Loucy (cell line): Measurements from ENCODE around the gene SAMSN1.

Source experiments
- EZH2phosphoT487 ChIP-seq: fragments of 200-600 bp; IDR thresholded peaks from 2 replicates; pipeline ENCODE4 v1.6.1; 2018; ENCODE audit warnings: antibody characterized with exemption, mild to moderate bottlenecking, moderate library complexity, borderline replicate concordance
- TF ChIP-seq, protein P1 (sequence below): fragments of 200-600 bp; sonication (generic); conservative IDR thresholded peaks from 2 replicates; pipeline ENCODE4 v1.5.1; 2014; ENCODE audit warnings: mild to moderate bottlenecking, antibody characterized with exemption, low read length

DNA sequence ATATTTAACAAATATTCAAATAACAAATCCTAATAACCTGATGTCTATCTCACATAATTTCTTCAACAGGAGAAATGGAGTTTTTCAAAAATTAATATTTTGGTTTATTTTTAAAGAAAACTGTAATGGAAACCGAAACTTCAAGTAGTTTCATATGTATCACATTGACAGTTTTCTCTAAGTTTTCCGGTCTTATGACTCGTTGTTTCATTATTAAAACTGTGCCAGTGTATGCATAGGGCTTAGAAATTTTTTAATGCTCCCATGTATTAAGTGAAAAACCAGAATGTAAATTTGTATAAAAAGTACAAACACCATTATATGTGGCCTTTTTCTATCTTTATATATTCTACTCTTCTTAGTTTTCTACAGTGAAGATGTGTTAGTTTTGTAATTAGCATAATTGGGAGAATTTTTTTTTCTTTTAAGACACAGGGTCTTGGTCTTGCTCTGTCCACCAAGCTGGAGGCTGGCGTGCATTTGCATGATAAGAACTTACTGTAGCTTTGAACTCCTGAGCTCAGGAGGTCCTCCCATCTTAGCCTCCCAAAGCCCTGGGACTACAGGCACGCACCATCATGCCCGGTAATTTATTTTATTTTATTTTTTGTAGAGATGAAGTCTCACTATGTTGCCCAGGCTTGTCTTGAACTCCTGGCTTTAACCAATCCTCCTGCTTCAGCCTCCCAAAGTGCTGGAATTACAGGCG, 43.9 kb upstream of the SAMSN1 start:
- TF ChIP-seq, protein P1, sequence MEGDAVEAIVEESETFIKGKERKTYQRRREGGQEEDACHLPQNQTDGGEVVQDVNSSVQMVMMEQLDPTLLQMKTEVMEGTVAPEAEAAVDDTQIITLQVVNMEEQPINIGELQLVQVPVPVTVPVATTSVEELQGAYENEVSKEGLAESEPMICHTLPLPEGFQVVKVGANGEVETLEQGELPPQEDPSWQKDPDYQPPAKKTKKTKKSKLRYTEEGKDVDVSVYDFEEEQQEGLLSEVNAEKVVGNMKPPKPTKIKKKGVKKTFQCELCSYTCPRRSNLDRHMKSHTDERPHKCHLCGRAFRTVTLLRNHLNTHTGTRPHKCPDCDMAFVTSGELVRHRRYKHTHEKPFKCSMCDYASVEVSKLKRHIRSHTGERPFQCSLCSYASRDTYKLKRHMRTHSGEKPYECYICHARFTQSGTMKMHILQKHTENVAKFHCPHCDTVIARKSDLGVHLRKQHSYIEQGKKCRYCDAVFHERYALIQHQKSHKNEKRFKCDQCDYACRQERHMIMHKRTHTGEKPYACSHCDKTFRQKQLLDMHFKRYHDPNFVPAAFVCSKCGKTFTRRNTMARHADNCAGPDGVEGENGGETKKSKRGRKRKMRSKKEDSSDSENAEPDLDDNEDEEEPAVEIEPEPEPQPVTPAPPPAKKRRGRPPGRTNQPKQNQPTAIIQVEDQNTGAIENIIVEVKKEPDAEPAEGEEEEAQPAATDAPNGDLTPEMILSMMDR, result no peak
- TF ChIP-seq EZH2phosphoT487, result no peak
